Embryonic facial prominence (tissue), 1 donor: ENCODE data around the gene CXCR2.
"Not testable (repeated sequence)": the region's sequence is repeated elsewhere in the genome, so short reads cannot be mapped to it uniquely, and the experiment has no call there.

Experiments
- DNase-seq: peaks from one replicate; pipeline ENCODE4 v3.0.0-alpha.2; 2016; ENCODE audit errors: extremely low spot score

CXCR2 gene

DNA sequence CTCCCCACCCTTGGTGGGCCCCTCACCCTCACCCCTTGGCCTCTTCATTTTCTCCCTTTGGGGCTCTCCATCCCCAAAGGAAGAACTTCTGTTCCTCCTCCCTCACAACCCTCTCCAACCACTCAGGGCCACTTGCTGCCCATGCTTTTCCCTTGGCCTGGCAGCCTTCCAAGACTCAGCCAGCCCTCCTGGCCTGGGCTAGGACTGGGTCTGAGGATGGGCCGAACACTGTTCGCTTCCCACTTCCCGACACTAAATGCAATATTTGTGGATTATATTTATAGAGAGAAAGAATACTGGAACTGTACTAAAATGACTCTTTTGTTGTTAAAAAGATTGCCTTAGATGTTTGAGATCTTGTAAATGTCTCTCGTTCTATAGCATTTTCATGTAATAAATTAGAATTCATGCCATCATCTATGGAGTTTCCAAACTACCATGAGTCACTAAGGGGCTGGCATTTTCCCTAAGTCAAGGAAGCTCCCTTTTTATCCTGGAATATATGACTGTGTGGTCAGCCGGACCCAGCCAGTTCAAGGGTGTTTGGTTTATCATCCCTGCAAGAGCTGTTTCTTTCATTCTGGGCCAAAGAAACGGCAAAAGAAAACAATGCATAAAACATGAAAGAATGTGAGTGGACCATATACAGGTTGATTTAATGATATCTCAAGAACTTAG lies 3.8 kb downstream of the CXCR2 start:
- DNase-seq = no peak

DNA sequence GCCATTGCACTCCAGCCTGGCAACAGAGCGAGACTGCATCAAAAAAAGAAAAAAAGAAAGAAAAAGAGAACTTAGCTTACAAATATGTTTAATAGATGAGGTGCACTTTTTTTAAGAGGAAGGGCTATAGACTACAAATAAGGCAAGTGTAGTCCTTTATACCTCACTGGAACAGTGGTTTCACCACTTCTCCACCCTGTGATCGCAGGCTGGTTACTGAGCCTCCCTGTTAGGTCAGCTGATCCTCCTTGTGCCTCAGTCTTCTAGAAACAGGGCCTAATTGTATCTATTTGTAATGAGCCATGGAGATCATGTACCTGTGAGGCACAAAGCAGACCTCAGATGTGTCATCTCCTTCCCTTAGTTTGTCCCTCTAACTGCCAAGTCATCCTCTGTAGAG lies 4.5 kb downstream of the CXCR2 start:
- DNase-seq = no peak

DNA sequence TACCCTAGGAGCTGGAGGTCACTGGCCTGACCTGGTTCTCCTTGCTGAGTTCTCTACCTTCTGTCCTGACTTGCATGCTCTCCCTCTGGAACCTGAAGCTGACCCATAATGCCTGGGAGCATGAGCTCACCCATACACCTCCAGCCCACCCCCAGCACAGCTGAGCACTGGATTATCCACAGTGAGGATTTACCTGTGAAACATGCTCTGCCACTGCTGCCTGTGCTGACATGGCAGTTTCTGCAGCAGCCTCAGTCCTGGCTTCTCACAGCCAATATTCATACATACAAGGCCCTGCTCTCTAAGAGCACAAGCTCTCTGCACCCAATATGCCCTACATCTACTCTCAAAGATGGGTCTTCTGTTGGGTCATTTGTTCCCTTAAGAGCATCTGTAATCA lies 5.0 kb downstream of the CXCR2 start:
- no peak for DNase-seq

DNA sequence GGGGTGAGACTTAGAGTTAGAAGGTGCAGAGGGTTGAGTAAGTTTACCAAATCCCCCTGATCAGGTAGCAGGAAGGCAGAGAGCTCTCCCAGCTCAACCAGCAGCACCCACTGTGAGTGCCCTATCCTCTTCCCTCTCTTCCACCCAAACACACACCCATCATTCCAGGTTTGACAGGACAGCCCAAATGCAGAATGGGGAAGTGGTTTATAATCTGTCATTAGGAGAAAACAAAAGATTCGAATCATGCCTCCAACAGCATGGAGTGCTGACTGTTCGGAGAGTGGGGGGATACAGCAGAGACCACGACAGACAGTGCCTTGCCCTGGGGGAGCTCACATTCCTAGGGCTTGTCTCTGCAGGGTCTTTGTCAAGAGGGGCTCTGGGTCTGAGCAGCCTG lies 11.7 kb downstream of the CXCR2 start:
- no peak for DNase-seq

DNA sequence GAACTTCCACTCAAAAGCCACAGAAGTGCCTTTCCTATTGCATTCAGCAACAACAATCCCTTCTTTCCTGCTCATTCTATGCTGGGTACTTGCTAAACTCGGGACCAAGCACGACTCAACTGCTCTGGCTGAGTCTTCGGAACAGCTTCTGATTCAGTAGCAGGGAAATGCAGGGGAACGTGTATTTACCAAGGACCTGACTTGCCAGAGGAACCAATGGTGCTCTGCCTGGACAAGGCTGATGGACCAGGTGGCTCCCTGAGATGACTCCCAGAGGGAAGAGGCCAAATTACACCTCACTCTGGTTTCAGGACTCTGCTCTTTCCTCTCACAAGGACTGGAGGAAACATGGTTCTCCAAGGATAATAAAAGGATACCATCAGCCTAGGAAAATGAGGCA lies 12.2 kb downstream of the CXCR2 start:
- DNase-seq = no peak

DNA sequence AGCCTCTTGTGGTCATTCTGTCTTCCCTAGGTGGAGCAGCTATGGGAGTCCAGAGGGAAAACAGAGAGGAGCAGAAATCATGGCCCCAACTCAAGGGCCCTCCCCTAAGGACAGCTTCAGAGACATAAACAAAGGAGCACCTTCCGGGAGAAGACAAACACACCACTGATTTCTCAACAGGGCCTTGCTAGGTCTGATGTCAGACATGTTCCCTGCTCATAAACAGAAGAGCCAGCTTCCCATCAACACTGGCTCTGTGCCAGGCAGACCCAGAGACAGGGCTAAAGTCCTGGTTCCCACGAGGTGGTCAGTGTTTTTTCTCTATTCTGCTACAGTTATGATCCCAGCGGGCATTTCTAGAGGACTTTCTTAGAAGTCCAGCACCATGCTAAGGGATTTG lies 19.3 kb downstream of the CXCR2 start:
- no peak for DNase-seq

DNA sequence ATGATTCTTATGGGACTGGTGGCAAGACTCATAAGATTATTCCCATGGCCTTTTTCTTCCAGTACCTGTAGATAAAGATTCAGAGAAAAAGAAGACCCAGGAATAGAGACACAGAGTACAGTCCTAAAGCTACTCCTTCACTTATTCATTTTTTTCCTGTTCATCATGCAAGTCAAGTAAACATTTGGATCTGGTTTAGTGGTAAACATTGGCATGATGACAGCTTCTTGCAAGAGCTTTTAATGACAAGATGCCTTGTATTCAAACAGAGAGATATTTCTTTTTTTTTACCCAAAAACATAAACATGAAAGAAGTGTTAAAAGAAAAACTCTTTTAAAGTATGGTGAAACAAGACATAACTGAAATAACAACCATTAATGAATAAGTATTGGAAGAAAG lies 20.2 kb downstream of the CXCR2 start:
- DNase-seq = no peak

DNA sequence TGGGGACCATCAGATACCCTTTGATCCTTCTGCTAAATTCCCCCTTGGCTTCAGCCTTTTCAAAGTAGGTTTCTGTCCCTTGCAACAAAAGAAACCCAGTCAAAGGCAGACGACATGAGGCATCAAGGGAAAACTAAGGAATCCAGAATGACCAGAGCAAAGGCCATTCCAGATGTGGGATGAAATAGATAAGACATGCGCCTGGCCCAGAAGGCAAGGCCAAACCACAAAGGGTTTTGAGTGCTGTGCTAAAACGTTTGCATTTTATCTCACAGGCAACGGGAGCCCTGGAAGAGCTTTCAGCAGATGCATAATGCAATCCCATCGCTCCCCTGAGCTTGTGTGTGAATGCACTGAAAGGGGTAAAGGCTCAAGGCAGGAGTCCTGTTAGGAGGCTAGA lies 23.3 kb downstream of the CXCR2 start:
- DNase-seq = no peak

DNA sequence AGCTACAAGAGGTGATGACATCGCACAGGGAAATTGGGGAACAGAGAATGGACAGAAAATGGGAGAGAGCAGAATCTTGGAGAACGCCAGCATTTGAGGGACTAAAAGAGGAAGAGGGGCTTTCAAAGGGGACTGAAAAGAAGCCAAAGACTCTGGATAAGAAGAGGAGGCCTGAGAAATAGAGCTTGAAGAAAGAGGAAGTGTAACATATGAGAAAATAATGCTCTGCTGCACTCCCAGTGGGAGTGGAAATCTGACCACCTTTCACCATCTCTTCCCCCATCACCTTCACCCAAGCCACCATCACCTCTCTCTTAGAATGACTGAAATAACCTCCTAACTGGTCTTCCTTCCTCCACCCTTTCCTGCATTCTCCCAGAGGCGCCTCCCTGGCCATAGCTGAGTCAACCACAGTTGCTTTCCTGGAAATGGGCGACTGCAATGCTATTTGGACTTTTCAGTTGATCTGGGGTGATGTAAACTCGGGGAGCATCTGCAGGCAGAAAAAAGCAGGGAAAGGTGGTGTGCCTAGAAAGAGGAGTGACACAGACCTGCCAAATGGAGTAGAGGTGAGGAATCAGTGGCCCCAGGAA lies 24.1 kb downstream of the CXCR2 start:
- DNase-seq = no peak

DNA sequence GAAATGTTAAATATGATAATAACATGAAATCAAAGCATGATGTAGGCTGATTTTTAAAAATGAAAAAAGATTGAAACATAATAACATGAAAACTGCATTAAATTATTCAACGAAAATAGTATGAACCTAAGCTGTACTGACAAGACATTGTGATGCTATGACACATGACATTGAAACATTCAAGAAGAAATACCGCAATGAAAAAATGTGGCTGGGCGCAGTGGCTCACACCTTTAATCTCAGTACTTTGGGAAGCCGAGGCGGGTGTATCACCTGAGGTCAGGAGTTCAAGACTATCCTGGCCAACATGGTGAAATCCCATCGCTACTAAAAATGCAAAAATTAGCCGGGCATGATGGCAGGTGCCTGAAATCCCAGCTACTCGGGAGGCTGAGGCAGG lies 26.3 kb downstream of the CXCR2 start:
- DNase-seq = no peak

DNA sequence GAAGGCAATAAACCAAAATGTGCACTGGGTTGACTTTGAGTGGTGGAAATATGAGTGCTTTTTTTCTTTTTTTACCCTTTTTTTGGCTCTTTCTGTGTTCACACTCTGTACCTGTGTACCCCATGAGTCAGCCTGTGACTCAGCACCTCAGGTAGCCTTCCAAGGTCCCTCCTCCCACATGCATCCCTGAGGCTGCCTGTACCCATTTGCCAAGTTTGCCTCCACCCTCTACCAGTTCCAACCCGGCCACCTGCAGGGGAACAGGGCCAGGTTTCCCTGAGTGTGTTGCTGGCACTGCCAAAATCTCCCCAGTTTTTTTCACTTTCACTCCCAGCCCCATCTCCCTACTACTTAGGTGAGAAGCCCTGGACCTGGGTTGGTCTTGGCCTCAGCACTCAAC lies 26.9 kb downstream of the CXCR2 start:
- no peak for DNase-seq

DNA sequence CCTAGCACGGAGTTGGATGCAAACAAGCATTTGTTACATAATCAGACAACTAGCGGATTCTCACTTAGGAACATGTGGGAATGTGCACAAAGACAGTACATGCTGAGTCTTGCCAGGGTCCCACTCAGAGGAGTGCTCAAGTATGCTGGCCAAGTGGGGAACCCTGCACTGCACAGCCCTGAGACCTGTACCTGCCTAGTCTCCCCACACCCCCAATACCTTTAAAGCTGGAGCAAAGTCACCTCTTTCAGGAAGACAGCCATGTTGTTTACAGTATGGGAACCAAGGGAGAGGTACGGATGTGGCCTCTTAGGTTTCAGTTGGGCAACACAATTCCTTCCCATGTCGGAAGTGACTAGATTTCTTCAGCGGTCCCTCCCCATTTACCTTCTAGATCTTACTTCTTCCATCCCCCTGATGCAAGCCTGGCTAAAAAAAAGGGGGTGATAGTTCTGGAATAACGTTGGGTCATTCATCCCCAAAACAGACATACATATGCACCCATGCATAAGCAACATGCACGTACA lies 30.2 kb downstream of the CXCR2 start:
- no peak for DNase-seq

DNA sequence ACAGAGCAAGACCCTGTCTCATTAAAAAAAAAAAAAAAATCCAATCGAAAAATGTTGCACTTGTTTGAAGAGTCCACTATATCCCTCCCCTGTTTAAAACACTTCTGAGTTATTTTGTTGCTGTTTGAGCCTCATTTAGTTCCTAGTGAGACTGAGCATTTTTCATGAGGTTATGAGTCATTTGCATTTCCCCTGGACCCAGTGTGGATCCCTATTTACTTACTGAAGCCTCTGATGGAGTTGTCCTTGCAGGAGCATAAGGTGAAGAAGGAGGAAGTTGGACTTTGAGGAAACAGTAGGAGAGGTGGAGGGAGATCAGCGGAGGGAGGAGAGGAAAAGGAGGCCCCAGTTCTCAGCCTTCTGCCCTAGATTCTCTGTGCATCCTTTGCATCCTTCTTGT lies 35.8 kb downstream of the CXCR2 start:
- DNase-seq = no peak

DNA sequence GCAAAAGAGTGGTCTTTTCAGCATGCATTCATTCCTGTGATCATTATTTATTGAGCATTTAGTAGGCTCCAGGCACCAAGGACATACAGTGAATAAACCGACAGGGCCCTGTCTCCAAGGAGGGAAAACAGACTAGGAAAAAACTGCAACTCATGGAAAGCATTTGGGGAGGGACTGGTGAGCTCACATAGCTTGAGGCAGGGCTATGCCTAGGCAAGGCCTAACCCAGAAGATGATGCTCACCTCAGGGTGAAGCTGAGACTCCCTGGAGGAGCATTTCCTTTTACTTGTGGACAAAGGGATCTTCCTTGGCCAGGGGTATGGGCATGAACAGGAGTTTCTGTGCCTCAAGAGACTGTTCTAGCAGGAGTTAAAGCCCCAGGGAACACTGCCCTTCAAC lies 37.0 kb downstream of the CXCR2 start:
- DNase-seq = no peak

DNA sequence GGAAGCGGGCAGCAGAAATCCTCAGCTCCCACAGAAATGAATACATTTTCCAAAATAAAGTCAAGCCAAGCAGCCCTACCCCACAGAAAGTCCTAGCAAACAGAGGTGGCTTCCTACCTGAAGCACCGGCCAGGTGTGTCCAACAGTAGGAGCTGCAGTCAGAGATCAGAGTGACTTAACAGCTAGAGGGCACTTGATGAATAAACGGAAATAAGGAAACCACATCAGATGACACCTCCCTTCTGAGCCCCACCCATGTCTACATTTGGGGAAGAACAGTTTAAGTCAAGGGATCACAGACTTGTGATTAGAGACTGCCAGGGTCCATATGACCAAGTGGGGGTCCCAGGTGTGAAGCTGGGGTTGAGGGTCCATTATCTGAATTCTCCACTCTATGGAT lies 41.0 kb downstream of the CXCR2 start, which contains the start of gene CXCR1:
TSS of gene CXCR1 (minus strand) at position 172 of the 400 bp plus-strand sequence. CDS start 1,751 bp downstream, outside the sequence.
- no peak for DNase-seq

DNA sequence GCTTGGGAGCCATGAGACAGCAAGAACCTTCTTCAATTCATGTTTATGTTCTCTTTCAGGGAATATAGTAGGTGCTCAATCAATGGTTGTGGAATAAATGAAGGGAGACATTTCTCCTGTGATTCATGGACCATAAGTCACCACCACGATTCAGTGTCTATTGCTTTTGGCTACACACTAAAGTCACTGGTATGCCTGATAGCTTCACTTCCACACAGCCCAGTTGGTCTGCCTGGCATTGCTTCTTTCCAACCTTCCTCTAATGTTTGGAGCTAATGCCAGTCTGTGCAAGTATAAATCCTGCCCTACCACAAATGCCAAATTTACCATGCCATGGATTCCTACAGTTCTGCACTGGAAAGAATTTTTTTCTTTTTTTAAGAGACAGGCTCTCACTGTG lies 42.2 kb downstream of the CXCR2 start:
- no peak for DNase-seq

DNA sequence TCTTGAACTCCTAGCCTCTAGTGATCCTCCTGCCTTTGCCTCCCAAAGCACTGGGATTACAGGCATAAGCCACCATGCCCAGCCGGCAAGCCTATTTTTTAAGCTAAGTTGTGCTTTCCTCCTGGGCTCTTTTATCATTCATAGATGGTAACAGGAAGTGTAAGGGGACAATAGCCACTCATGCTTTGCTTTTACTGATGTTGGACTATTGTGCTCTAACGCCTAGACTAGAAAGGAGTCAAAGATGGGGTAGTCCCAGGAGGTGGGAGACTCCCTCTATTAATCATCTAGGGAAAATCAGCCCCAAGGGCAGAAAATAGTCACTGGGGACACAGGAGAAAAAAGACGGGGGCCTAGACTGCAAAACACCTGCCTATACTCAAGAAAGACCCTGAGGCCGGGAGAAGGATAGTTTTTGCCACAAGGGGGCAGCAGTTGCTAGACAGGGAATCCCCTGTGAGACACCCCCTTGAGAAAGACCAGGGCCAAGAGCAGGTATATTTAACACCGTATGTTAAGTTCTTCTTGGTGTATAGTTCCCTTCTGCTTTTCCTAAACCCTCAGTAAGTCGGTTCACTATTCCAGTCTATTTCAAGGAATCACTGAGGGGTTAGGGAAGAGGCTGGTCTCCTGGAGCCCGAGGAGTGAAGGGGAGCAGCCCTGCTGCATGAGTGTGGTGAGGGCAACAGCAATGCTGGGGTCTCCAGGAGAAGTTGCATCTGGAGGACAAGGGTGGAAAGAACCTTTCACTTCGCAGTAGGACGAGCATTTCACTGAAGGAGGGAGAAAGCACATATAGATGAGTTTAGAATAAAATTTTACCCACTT lies 43.0 kb downstream of the CXCR2 start:
- DNase-seq = no peak

DNA sequence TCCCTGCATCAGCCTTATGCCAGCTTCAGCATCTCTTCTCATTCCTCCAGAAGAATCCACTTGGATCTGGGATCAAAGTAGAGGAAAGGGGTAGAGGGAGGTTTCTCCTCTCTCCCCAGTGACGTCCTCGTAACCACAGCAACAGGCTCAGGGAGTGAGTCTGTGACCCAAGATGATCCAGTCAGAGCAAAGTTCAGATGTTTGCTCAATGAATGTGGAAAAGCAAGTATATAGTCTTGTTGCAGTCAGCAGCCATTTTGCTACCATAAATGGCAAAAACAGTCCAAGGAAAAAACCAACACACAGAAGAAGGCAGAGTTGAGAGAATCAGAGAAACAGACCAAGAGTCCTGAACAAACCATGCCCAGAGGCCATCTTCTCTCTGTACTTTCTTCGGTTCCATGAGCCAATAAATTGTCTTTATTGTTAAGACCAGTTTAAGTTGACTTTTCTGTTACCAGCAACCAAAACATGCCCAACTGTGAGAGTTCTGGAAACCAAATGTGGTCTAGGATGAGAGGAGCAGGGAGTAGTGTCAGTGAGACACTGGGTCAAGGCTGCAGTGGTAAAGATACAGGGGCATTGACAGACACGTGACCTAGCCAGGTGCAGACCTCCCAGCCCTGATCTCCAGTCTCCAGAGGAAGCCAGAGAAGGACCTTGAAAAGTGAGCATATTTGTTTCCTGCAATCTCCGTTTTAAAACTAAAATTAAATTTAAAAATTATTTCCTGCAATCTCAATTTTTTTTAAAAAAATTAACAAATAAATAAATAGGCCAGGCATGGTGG lies 44.1 kb downstream of the CXCR2 start:
- no peak for DNase-seq

DNA sequence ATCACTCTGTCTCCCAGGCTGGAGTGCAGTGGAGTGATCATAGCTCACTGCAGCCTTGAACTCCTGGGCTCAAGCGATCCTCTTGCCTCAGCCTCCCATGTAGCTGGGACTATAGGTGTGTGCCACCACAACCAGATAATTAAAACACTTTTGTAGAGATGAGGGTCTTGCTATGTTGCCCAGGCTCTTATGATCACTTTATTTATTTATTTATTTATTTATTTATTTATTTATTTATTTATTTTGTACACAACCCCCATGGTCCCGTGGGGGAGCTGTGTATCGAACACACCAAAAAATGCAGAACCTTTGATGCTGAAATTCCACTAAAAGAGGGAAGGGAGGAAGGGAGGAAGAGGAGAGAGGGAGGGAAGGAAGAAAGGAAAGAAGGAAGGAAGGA lies 45.9 kb downstream of the CXCR2 start:
- not testable (repeated sequence) for DNase-seq

DNA sequence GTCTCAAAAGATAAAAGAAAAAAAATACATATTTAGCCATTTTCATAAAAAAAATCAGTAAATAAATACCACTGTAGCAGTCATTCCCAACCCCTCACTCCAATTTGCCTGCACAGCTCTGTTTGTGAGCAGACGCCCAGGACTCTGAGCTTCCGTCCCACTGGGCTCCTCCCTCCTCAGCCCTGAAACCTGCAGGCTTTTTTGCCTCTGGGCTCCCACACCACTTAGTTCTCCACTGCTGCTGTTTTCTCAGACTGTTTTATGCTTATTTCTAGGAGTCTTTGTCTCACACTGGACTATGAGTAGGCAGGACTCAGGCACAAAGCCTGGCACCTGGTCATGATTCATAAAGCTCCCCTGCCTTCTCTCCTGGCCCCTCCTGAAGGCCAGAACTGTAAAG lies 47.0 kb downstream of the CXCR2 start:
- DNase-seq = no peak

DNA sequence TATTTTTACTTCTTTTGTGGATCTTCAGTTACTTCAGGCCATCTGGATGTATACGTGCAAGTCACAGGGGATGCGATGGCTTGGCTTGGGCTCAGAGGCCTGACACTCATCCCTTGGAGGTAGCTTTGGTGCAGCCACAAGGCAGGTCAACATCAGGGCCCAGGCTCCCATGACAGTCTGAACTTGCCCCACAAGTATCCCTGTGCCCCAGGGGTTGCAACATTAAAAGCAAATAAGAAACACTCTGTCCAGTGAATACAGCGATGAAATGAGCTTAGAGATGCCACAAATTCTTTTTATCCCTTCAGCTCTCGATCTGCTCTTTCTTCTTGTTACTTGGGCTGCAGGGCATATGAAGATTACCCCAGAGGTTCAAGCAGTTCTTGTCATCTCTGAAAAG lies 54.0 kb downstream of the CXCR2 start:
- no peak for DNase-seq
